ENCODE measurements around the gene AZGP1.

GRCh38 chr7:100008525-100008924, 32.7 kb upstream of the AZGP1 start:
- TF ChIP-seq CTCF (IDR thresholded peaks at IDR 0.05) (no peak), JUN (CRISPR knock-in tag; IDR thresholded peaks at IDR 0.05) (no peak), GABPB1 (CRISPR knock-in tag; IDR thresholded peaks at IDR 0.05) (no peak), ETV6 (CRISPR knock-in tag; IDR thresholded peaks at IDR 0.05) (no peak), IRF2 (CRISPR knock-in tag; IDR thresholded peaks at IDR 0.05; ENCODE audit: borderline replicate concordance, low read depth) (no peak), ELF4 (CRISPR knock-in tag; IDR thresholded peaks at IDR 0.05; ENCODE audit: low read depth) (no peak), ZNF138 (CRISPR knock-in tag; conservative IDR thresholded peaks at IDR 0.05) (no peak), PREB (CRISPR knock-in tag; IDR thresholded peaks at IDR 0.05; ENCODE audit: borderline replicate concordance) (no peak), MAX (CRISPR knock-in tag; IDR thresholded peaks at IDR 0.05) (no peak), SP1 (CRISPR knock-in tag; conservative IDR thresholded peaks at IDR 0.05) (no peak)

Data from WTC11 (cell line).